Measurements from ENCODE around the gene PTP4A2. TPM values are rescaled to one million over a fixed set of nuclear protein-coding genes. Genes with fewer than 3 reads are reported as not detected.

Gene PTP4A2
- total RNA-seq, 3 donors from 2014 or later: 225 to 271 (median 252) TPM

- TF ChIP-seq POLR2AphosphoS5 (IDR thresholded peaks at IDR 0.05) (no peak), POLR2A (IDR thresholded peaks at IDR 0.05) (no peak), CTCF (IDR thresholded peaks at IDR 0.05) (no peak)
- intact Hi-C loops (cut with DNase I; ENCODE audit: low total_unique reads): no loop called here
Observed at GRCh38 chr1:31976401-31976800, 38.2 kb upstream of the PTP4A2 start.

GRCh38 chr1:31970873-31971272 is 32.7 kb upstream of the PTP4A2 start:
- H3K36me3 ChIP-seq: no peaks in the 10 kb centered on the region
- no peak for DNase-seq (ENCODE audit: low spot score in 2 of 2)
- no peaks in the 10 kb centered on the region for H3K27me3 ChIP-seq
- intact Hi-C loops (cut with DNase I; ENCODE audit: low total_unique reads): no loop called here
- H3K4me3 ChIP-seq: no peak overlapping the region
- H3K9me3 ChIP-seq: no peaks in the 10 kb centered on the region
- H3K27ac ChIP-seq: no peak overlapping the region
- TF ChIP-seq POLR2A (IDR thresholded peaks at IDR 0.05) (no peak), POLR2AphosphoS5 (IDR thresholded peaks at IDR 0.05) (no peak), CTCF (IDR thresholded peaks at IDR 0.05) (no peak)
- no peaks in the 10 kb centered on the region for H3K4me1 ChIP-seq

More at GRCh38 chr1:31976401-31976800, 38.2 kb upstream of the PTP4A2 start:
- no peaks in the 10 kb centered on the region for H3K4me1 ChIP-seq
- no peaks in the 10 kb centered on the region for H3K27me3 ChIP-seq
- H3K9me3 ChIP-seq: no peaks in the 10 kb centered on the region
- no peaks in the 10 kb centered on the region for H3K36me3 ChIP-seq
- no peak overlapping the region for H3K4me3 ChIP-seq
- no peak for DNase-seq (ENCODE audit: low spot score in 2 of 2)
- no peak overlapping the region for H3K27ac ChIP-seq

- H3K36me3 ChIP-seq: no peaks in the 10 kb centered on the region
- TF ChIP-seq POLR2A (IDR thresholded peaks at IDR 0.05) (no peak), POLR2AphosphoS5 (IDR thresholded peaks at IDR 0.05) (no peak), CTCF (IDR thresholded peaks at IDR 0.05) (no peak)
- DNase-seq (ENCODE audit: low spot score in 2 of 2): no peak
- no peak overlapping the region for H3K4me3 ChIP-seq
- intact Hi-C loops (cut with DNase I; ENCODE audit: low total_unique reads): loop anchor here (10.0 kb wide), 1 partner anchor 287 kb away; no protein-coding TSS in a partner anchor
- H3K27ac ChIP-seq: no peak overlapping the region
- no peaks in the 10 kb centered on the region for H3K27me3 ChIP-seq
- peaks cover 0 to under 1% of the 10 kb centered on the region in 2 donors for H3K4me1 ChIP-seq
- H3K9me3 ChIP-seq: no peaks in the 10 kb centered on the region
Observed at GRCh38 chr1:31961536-31961935, 23.4 kb upstream of the PTP4A2 start.

GRCh38 chr1:31959521-31960340 is 21.6 kb upstream of the PTP4A2 start:
- no peaks in the 10 kb centered on the region for H3K27me3 ChIP-seq
- H3K4me3 ChIP-seq: no peak overlapping the region
- intact Hi-C loops (cut with DNase I; ENCODE audit: low total_unique reads): loop anchor here (10.0 kb wide), 1 partner anchor 285 kb away; no protein-coding TSS in a partner anchor
- TF ChIP-seq POLR2AphosphoS5 (IDR thresholded peaks at IDR 0.05): no peak
- no peak for TF ChIP-seq CTCF (IDR thresholded peaks at IDR 0.05)
- no peak for TF ChIP-seq POLR2A (IDR thresholded peaks at IDR 0.05)
- H3K9me3 ChIP-seq: no peaks in the 10 kb centered on the region
- peaks cover 9 to 17% of the 10 kb centered on the region in 2 donors for H3K4me1 ChIP-seq
- H3K27ac ChIP-seq: no peak overlapping the region
- no peak for DNase-seq (ENCODE audit: low spot score in 2 of 2)
- H3K36me3 ChIP-seq: no peaks in the 10 kb centered on the region

Data from breast epithelium (tissue), 4 donors.